Activated naive CD4-positive, alpha-beta T cell treated with anti-CD3 and anti-CD28 coated beads for 36 hours (primary cell): ENCODE results near the gene KRTAP12-1. TPM values are rescaled to one million over a fixed set of nuclear protein-coding genes. Genes with fewer than 3 reads are reported as not detected.
A peak's percentile ranks its signal among the peaks of the same experiment; 100 is the strongest.

ENCODE experiments used
- CTCF ChIA-PET: fragments of 350-600 bp; sonication (Branson Sonifier 250); formaldehyde crosslinking; loops from one replicate; lab custom pipeline; 2021; ENCODE audit warnings: antibody characterized with exemption; lab: Charles Lee
- DNase-seq: peaks from one replicate; pipeline ENCODE4 v3.0.0-alpha.2; 2020
- H3K27ac Mint-ChIP-seq: one replicate; pipeline ENCODE4 v1.8.0; 2021; ENCODE audit warnings: mild to moderate bottlenecking, mixed read lengths
- H3K27me3 Mint-ChIP-seq: one replicate; pipeline ENCODE4 v1.8.0; 2021; ENCODE audit warnings: low read depth, mixed read lengths
- H3K36me3 Mint-ChIP-seq: one replicate; pipeline ENCODE4 v1.8.0; 2021; ENCODE audit warnings: low read depth, mixed read lengths
- H3K4me1 Mint-ChIP-seq: one replicate; pipeline ENCODE4 v1.8.0; 2021; ENCODE audit warnings: low read depth, mixed read lengths
- H3K4me3 Mint-ChIP-seq: one replicate; pipeline ENCODE4 v1.8.0; 2021; ENCODE audit warnings: mild to moderate bottlenecking, moderate library complexity, mixed read lengths
- H3K9me3 Mint-ChIP-seq: one replicate; pipeline ENCODE4 v1.8.0; 2021; ENCODE audit warnings: mixed read lengths
- intact Hi-C: fragments of 100-400 bp; cut with micrococcal nuclease; formaldehyde crosslinking; loops from one replicate; pipeline ENCODE4 v1.15.1; 2023
- total RNA-seq, 2 experiments: library from RNA; stranded (reverse); gene quantifications; one replicate each; pipeline ENCODE4 v1.2.3, GENCODE V29; 2021

KRTAP12-1 gene
- total RNA-seq, result not detected

GRCh38 chr21:44681861-44682579 is at the start of gene KRTAP12-1:
Gene KRTAP12-1, minus strand, starts transcription at chr21:44682163. Its CDS starts 40 bp downstream, at chr21:44682123.
- Mint-ChIP-seq H3K9me3 (no peaks in the 10 kb centered on the region), H3K4me3 (no peak within 1 kb of the TSS), H3K27me3 (peaks cover 10% of the 10 kb centered on the region), H3K36me3 (no peaks in the 10 kb centered on the region), H3K4me1 (peaks cover 6% of the 10 kb centered on the region), H3K27ac (no peak within 1 kb of the TSS)
- DNase-seq, result no peak
- CTCF ChIA-PET, result interaction anchor here (1.0 kb wide), 1 partner anchor 108 kb away, joined by 3 read pairs; no protein-coding TSS in a partner anchor
- intact Hi-C loops, result no loop called here

- peaks cover 5% of the 10 kb centered on the region for H3K27me3 Mint-ChIP-seq
- intact Hi-C loops, result no loop called here
- no peak overlapping the region for H3K27ac Mint-ChIP-seq
- no peak overlapping the region for H3K4me3 Mint-ChIP-seq
- CTCF ChIA-PET, result interaction anchor here (1.5 kb wide), 1 partner anchor 11 kb away, joined by 3 read pairs; no protein-coding TSS in a partner anchor
- no peaks in the 10 kb centered on the region for H3K36me3 Mint-ChIP-seq
- no peak for DNase-seq
- no peaks in the 10 kb centered on the region for H3K9me3 Mint-ChIP-seq
- no peaks in the 10 kb centered on the region for H3K4me1 Mint-ChIP-seq
Measured at GRCh38 chr21:44730951-44731579, 49.1 kb upstream of the KRTAP12-1 start.

- Mint-ChIP-seq H3K27me3 (peaks cover 10% of the 10 kb centered on the region), H3K4me1 (no peaks in the 10 kb centered on the region), H3K4me3 (no peak overlapping the region), H3K27ac (no peak overlapping the region), H3K9me3 (no peaks in the 10 kb centered on the region), H3K36me3 (no peaks in the 10 kb centered on the region)
- intact Hi-C loops, result no loop called here
- CTCF ChIA-PET, result interaction anchor here (1.5 kb wide), 1 partner anchor 12 kb away, joined by 3 read pairs; no protein-coding TSS in a partner anchor
- DNase-seq, result no peak
Measured at GRCh38 chr21:44730028-44730395, 48.0 kb upstream of the KRTAP12-1 start.

GRCh38 chr21:44729336-44730027 is 47.5 kb upstream of the KRTAP12-1 start:
- no peaks in the 10 kb centered on the region for H3K9me3 Mint-ChIP-seq

GRCh38 chr21:44728716-44729115 is 46.8 kb upstream of the KRTAP12-1 start:
- H3K36me3 Mint-ChIP-seq, result no peaks in the 10 kb centered on the region
- no peak for DNase-seq
- no peak overlapping the region for H3K27ac Mint-ChIP-seq
- peaks cover 3% of the 10 kb centered on the region for H3K4me1 Mint-ChIP-seq
- CTCF ChIA-PET, result interaction anchor here (0.9 kb wide), 1 partner anchor 218 kb away, joined by 3 read pairs; no protein-coding TSS in a partner anchor
- H3K27me3 Mint-ChIP-seq, result peaks cover 13% of the 10 kb centered on the region
- intact Hi-C loops, result no loop called here
- no peak overlapping the region for H3K4me3 Mint-ChIP-seq
- H3K9me3 Mint-ChIP-seq, result no peaks in the 10 kb centered on the region

More at GRCh38 chr21:44729336-44730027, 47.5 kb upstream of the KRTAP12-1 start:
- no peak overlapping the region for H3K27ac Mint-ChIP-seq
- DNase-seq, result no peak
- intact Hi-C loops, result no loop called here
- no peaks in the 10 kb centered on the region for H3K4me1 Mint-ChIP-seq
- H3K27me3 Mint-ChIP-seq, result peaks cover 10% of the 10 kb centered on the region
- CTCF ChIA-PET, result interaction anchor here (0.9 to 1.5 kb wide), 2 partner anchors 13 to 219 kb away, joined by 3 read pairs; no protein-coding TSS in a partner anchor
- no peaks in the 10 kb centered on the region for H3K36me3 Mint-ChIP-seq
- H3K4me3 Mint-ChIP-seq, result no peak overlapping the region

- CTCF ChIA-PET, result no interaction called here
- Mint-ChIP-seq H3K9me3 (no peaks in the 10 kb centered on the region), H3K36me3 (no peaks in the 10 kb centered on the region), H3K4me3 (no peak overlapping the region), H3K4me1 (peaks cover 9% of the 10 kb centered on the region), H3K27ac (no peak overlapping the region), H3K27me3 (peaks cover 19% of the 10 kb centered on the region)
- no peak for DNase-seq
- intact Hi-C loops, result no loop called here
Measured at GRCh38 chr21:44727757-44728156, 45.8 kb upstream of the KRTAP12-1 start.

GRCh38 chr21:44727321-44727720 is 45.4 kb upstream of the KRTAP12-1 start:
- H3K4me1 Mint-ChIP-seq, result peaks cover 9% of the 10 kb centered on the region
- no peak for DNase-seq
- no peak overlapping the region for H3K4me3 Mint-ChIP-seq
- no peak overlapping the region for H3K27ac Mint-ChIP-seq
- H3K36me3 Mint-ChIP-seq, result no peaks in the 10 kb centered on the region
- no peaks in the 10 kb centered on the region for H3K9me3 Mint-ChIP-seq
- intact Hi-C loops, result no loop called here
- peaks cover 24% of the 10 kb centered on the region for H3K27me3 Mint-ChIP-seq
- CTCF ChIA-PET, result no interaction called here

- H3K27me3 Mint-ChIP-seq, result peaks cover 24% of the 10 kb centered on the region
- H3K36me3 Mint-ChIP-seq, result no peaks in the 10 kb centered on the region
- H3K4me1 Mint-ChIP-seq, result peaks cover 9% of the 10 kb centered on the region
- no peak overlapping the region for H3K4me3 Mint-ChIP-seq
- H3K9me3 Mint-ChIP-seq, result no peaks in the 10 kb centered on the region
- no peak overlapping the region for H3K27ac Mint-ChIP-seq
- intact Hi-C loops, result no loop called here
- no peak for DNase-seq
- CTCF ChIA-PET, result interaction anchor here (0.6 to 0.8 kb wide), 2 partner anchors 23 to 139 kb away, joined by 3 to 6 read pairs; no protein-coding TSS in a partner anchor
Measured at GRCh38 chr21:44726826-44727225, 44.9 kb upstream of the KRTAP12-1 start.

- no peak overlapping the region for H3K4me3 Mint-ChIP-seq
- peaks cover 9% of the 10 kb centered on the region for H3K4me1 Mint-ChIP-seq
- intact Hi-C loops, result no loop called here
- DNase-seq, result no peak
- H3K27ac Mint-ChIP-seq, result no peak overlapping the region
- H3K9me3 Mint-ChIP-seq, result no peaks in the 10 kb centered on the region
- no peaks in the 10 kb centered on the region for H3K36me3 Mint-ChIP-seq
- peaks cover 24% of the 10 kb centered on the region for H3K27me3 Mint-ChIP-seq
- CTCF ChIA-PET, result interaction anchor here (0.6 to 1.4 kb wide), 2 partner anchors 17 to 217 kb away, joined by 3 read pairs; no protein-coding TSS in a partner anchor
Measured at GRCh38 chr21:44724926-44725325, 43.0 kb upstream of the KRTAP12-1 start.

GRCh38 chr21:44724196-44724595 is 42.2 kb upstream of the KRTAP12-1 start:
- H3K27ac Mint-ChIP-seq, result no peak overlapping the region
- H3K27me3 Mint-ChIP-seq, result peaks cover 24% of the 10 kb centered on the region
- no peaks in the 10 kb centered on the region for H3K9me3 Mint-ChIP-seq
- peaks cover 9% of the 10 kb centered on the region for H3K4me1 Mint-ChIP-seq
- H3K36me3 Mint-ChIP-seq, result no peaks in the 10 kb centered on the region
- DNase-seq, result no peak
- CTCF ChIA-PET, result interaction anchor here (0.6 to 1.4 kb wide), 2 partner anchors 17 to 217 kb away, joined by 3 read pairs; no protein-coding TSS in a partner anchor
- intact Hi-C loops, result no loop called here
- H3K4me3 Mint-ChIP-seq, result no peak overlapping the region

- Mint-ChIP-seq H3K4me3 (no peak overlapping the region), H3K4me1 (peaks cover 9% of the 10 kb centered on the region), H3K9me3 (no peaks in the 10 kb centered on the region), H3K27ac (no peak overlapping the region), H3K36me3 (no peaks in the 10 kb centered on the region), H3K27me3 (peaks cover 24% of the 10 kb centered on the region)
- CTCF ChIA-PET, result interaction anchor here (0.9 to 1.4 kb wide), 2 partner anchors 18 to 213 kb away, joined by 3 read pairs; no protein-coding TSS in a partner anchor
- peak; percentile 20 for DNase-seq
- intact Hi-C loops, result no loop called here
Measured at GRCh38 chr21:44723177-44724131, 41.5 kb upstream of the KRTAP12-1 start.
